HG03469 (cell line): ENCODE measurements around the gene TBC1D10B.
"Not testable (repeated sequence)": the region's sequence is repeated elsewhere in the genome, so short reads cannot be mapped to it uniquely, and the experiment has no call there.

Experiments used
- ATAC-seq: cut with Tn5 transposase; IDR thresholded peaks from one replicate; pipeline ENCODE4 v1.9.1; 2021; ENCODE audit warnings: mild to moderate bottlenecking, moderate library complexity, moderate number of reproducible peaks; ENCODE audit not compliant: unreplicated experiment

The TBC1D10B gene

DNA sequence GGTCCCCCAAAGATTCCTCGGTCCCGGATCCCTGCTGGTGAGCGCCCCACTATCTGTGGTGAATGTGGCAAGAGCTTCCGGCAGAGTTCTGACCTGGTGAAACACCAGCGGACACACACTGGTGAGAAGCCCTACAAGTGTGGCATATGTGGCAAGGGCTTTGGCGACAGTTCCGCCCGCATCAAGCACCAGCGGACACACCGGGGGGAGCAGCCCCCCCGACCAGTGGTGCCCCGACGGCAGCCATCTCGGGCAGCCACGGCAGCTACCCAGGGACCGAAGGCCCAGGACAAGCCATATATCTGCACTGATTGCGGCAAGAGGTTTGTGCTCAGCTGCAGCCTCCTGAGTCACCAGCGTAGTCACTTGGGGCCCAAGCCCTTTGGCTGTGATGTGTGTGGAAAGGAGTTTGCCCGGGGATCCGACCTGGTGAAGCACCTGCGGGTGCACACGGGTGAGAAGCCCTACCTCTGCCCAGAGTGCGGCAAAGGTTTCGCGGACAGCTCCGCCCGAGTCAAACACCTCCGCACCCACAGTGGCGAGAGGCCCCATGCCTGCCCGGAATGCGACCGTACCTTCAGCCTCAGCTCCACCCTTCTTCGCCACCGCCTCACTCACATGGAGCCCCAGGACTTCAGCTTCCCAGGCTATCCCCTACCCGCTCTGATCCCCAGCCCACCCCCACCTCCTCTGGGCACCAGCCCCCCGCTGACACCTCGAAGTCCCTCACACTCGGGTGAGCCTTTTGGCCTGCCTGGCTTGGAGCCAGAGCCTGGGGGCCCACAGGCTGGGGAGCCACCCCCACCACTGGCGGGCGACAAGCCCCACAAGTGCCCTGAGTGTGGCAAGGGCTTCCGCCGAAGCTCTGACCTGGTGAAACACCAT, 27.7 kb upstream of the TBC1D10B start:
- no peak for ATAC-seq

DNA sequence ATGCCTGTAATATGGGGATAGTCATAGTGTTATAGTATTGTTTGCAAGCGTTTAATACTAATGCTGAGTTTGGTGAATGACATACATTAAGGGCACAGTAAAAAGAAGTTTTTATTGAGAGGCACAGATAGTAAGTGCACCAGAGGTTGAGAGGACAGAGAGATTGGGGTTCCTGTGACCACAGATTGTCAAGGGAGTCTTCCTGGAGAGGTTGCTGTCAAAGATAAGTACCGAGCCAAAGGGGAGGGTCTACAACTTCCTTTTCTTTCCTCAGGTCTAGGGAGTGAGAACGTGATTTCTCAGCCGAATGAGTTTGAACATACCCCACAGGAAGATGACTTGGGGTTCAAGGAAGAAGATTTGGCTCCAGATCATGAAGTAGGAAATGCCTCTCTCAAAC, 26.8 kb upstream of the TBC1D10B start:
- no peak for ATAC-seq

DNA sequence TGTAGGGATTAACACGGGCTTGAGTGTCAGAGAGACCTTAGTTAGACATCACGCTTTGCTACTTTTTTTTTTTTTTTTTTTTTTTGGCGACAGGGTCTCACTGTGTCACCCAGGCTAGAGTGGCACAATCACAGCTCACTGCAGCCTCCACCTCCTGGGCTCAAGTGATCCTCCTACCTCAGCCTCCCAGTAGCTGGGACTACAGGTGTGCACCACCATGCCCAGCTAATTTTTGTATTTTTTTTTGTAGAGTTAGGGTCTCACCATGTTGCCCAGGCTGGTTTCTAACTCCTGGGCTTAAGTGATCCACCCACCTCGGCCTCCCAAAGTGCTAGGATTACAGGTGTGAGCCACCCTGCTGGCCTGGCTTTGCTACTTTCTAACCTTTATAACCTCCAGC, 26.3 kb upstream of the TBC1D10B start:
- ATAC-seq = not testable (repeated sequence)

DNA sequence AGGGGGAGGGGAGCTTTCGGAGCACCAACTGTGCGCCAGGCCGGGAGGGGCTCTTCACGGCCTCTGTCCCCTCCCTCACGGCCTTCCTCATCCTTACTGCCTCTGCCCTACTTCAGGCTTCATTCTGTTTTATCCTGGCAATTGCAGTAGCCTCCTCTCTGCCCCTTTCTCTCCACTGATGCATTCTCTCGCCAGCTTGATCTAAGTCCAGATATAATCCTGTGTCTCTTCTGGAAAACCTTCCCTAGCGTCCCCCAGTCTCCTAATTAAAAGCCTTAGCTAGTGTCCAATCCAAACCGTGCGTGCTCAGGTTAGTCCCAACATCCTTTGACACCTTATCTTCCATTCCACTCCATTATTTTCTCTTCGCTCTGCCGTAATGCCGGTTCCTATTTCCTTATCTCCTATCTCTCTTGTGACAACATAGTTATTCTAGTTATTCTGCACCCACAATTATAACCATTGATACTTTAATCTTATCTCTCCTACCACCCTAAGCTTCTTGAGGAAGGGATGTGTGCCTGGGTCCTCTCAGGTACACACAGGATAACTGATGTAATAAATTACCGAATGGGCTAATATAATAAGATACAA, 25.8 kb upstream of the TBC1D10B start:
- no peak for ATAC-seq

DNA sequence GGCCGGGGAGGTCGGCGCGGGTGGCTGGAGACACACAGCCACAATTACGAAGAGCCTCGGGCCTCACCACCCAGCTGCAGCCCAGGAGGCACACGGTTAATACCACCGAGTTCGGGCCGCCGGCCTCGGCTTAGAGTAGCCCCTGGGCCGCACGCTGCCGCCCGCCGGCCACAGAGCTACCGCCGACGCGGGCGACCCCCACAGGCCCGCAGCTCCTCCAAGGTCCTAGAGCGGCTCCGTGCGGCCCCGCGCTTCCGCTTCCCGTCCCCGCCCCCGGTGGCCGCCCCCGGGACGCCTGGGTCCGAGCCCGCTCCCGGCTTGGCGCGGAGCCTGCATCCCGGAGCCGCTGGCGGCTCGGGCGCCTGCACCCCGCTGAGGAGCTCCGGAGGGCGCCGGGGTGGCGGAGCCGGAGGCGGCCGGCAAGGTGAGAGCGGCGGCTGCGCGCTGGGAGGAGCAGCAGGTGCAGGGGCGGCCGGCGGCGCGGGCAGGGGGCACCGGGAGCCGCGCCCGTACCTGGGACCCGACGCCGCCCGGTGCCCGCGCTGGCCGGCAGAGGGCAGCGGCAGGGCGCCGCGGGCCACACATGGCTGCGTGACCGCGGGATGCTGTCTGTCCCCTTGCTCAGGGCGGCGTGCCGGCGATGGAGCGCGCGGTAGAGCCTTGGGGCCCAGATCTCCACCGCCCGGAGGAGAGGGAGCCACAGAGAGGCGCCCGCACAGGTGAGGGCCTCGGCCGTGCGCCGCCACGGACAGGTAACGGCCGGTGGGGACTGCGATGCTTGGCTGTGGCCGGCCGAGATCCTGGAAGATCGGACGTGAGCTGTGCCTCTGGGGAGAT, 25.1 kb upstream of the TBC1D10B start, which contains the start of gene ZNF48:
TSS of gene ZNF48 (plus strand) at position 266 of the 837 bp plus-strand sequence. CDS start at position 641, 375 bp downstream.
- peak; percentile 54 for ATAC-seq

DNA sequence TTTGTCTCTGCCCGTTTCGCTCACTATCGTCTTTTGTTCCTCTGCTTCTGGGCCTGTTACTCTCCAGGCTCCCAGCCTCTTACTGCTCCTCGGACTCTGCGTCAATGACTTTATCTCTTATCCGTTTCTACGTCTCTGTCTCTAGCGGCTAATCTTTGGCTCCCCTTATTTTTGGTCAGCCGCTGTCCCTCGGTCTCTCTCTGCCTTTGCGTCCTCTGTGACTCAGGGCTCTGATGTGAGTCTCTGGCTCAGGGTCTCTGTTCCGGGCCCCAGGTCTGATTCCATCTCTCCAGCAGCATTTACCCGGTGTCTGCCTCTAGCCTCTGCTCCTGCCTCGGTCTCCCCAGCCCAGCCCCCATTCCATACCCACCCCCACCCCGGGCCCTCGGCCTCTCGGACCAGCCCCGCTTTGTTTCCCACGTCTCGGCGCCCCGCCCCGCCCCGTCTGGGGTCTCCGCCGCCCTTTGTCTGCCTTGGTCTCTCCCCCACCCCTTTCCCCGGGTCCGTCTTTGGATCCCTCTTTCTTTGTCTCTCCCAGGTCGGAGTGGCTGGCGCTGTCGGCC, 24.4 kb upstream of the TBC1D10B start:
- no peak for ATAC-seq

DNA sequence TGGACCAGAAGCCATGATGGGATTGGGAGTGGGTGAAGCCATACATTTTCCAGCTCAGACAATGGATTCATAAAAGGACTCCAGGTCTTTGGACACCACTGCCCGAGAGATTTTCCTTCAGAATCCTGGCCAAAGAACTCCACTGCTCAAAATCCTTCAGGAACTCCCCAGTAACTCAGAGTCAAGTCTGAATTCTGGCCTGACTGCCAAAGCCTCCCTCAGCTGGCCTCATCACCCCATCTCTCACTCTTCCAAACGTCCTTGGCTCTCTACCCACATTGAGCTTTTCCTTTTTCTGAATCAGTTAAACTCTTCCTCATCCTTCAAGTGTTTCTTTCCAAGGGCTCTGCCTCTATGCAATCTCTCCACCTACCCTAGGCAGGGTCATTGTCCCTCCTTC, 13.2 kb upstream of the TBC1D10B start:
- no peak for ATAC-seq

DNA sequence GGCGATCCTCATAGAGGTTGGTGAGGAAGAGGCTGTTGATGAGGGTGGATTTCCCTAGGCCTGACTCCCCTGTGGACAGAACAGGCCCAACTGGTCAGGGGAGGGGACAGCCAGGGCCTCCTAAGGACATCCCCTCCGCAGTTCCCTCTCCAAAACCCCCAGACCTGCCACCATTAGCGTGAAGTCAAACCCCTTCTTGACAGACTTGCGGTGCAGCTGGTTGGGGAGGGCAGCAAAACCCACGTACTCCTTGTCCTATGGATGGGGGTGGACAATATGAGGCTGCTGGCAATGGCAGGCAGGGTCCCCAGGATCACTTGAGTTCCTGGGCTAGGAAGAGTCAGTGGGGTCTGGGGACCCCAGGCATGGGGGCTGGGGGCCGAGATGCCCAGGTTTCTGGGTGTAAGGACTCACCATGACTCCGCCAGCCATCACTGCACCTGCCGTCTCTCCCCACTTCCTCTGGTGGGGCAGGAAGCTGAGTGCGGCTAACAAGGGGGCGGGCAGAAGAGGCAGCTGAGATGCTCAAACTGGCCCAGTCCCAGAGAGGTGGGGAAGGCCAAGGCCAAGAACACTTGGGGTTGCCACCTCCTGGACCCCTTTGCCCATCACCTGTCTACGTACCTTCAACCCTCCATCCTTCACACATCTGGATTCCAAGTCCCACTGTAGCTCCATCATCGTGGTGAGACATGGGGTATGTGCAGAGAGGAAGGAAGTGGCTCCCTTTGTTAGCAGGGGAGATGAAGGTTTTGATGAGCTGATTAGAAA, 12.0 kb upstream of the TBC1D10B start, which contains the start of gene SEPTIN1:
TSS of gene SEPTIN1 (minus strand) at position 451 of the 771 bp plus-strand sequence. CDS start at position 432, 19 bp downstream.
- ATAC-seq = no peak

DNA sequence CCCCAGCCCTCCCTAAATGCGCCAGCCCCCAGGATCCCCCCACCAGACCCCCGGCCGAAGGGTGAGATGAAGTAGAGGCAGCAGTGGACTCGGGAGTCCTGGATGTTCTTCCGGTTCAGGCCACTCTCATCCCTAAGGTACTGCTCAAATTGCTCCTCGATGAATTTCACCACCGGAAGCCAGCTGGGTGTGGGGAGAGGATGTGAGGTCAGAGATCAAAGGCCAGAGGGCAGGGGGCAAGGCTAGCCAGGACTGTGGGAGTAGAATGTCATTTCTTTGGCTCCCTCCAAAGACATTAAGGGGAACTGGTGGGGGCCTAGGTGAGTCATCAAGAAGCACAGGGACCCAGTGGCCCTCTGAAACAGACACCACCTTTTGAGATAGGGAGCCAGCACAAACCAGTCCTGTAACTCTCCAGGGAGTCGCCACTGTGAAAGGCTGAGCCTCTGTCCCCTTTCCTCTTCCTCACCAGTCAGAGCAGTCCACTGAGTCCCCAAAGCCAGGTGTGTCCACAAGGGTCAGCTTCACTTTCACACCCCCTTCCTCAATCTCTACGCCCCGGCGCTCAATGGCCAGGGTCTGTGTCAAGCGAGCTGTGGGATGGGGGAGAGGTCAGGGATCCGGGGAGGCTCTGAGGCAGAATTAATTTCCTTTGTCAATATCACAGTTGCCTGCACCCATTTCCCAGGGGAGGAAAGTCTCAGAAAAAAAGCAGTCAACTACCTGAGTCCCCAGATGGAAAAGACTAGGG, 11.2 kb upstream of the TBC1D10B start:
- no peak for ATAC-seq

DNA sequence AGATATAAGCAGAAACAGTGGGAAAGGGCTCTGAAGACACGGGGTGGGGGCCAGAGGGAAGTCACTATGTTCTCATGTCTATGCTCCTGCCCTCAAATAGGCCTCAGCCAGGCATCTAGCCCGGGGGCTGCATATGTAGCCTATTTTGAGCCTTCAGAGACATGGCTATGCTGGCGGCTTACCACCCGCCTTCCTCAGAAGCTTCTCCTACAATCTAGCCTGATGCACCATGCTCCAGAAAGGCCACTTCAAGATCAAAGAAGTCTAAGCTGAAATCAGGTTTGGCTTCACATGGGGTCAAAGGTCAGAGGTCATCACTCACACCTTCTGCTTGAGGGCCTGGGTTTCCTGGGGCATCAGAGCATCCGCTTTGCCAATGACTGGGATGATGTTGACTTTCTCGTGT, 10.5 kb upstream of the TBC1D10B start:
- ATAC-seq = no peak

DNA sequence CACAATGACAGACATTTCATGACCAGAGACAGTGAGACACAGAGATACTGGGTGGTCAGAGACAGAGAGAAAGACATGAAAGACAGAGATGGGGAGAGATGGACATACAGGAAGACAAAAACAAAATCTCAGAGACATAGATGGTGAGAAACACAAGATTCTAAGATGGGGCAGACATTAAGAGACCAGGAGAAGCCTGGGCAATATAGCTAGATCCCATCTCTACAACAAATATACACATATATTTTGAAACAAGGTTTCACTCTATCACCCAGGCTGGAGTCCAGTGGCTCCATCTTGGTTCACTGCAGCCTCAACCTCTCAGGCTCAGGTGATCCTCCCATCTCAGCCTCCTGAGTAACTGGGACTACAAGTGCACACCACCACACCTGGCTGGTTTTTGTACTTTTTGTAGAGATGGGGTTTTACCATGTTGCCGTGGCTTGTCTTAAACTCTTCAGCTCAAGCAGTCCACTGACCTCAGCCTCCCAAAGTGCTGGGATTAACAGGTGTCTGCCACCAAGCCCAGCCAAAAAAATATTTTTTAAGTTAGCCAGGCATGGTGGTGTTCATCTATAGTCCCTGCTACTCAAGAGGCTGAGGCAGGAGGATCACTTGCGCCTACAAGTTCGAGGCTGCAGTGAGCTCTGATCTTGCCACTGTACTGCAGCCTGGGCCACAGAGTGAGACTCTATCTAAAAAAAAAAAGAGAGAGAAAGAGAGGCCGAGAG, 9.9 kb upstream of the TBC1D10B start:
- ATAC-seq = no peak

DNA sequence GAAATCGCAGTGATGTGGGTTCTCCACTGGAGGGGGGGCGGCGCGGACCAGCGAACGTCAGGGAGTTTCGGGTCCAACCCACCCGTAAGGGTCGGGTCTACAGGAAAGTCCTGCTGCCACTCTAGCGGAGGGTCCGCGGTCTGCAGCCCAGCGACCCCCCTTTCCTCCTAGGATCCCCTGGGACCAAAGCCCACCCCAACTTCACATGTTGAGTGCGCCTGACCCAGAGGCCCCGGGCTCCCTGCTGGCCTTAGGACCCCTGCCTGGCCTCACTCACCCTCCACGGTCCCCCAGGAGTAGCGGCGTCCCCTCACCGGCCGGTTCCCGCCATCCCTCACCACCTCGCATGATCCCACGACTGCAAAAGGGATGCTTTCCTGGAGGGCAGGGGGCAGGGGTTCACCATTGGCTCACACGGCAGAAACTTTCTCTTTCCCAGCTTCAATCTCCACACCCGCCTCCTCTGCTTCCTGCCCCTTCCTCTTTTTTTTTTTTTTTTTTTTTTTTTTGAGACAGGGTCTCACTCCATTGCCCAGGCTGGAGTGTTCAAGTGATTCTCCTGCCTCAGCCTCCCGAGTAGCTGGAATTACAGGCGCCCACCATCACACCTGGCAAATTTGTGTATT, 9.0 kb upstream of the TBC1D10B start:
- ATAC-seq = no peak

DNA sequence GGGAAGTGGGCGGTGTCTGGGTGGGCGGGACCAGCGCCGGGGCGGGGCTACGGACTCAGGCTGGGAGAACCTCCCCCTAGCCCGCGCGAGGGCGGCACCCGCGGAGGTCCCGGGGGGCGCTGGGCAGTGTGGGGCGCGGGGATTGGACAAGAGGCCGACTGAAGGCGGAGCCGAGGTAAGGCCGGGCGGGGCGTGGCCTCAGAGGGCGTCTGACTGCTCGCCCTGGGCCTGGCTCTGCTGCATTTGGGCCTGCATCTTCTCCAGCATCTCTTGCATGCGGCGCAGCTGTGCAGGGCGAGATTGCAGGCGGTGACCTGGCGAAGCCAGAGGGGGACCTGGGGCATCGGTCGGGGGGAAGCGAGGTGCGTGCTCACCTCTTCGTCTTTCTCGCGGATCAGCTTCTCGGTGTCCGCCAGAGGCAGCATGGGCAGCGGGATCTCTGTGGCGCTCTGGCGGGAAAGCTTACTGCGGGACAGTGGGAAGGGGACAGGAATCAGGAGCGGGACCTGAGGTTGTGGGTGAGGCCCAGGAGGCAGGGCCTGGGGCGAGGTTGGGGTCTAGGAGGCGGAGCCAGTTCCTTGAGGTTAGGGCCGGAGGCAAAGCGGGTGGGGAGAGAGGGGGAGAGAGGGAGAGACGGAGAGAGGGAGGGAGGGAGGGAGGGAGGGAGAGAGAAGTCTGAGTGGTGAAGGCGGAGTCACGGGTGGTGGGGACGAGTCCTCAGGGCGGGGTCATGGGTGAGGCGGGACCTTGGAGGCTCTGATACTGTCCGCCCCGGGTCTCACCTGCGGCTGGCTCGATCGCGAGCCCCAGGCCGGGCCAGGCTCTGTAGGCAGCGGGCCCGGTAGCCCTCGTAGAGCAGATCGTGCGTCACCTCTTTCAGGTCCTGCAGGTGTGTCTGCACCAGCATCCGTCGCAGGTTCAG, 8.2 kb upstream of the TBC1D10B start:
- peak; percentile 74 for ATAC-seq

DNA sequence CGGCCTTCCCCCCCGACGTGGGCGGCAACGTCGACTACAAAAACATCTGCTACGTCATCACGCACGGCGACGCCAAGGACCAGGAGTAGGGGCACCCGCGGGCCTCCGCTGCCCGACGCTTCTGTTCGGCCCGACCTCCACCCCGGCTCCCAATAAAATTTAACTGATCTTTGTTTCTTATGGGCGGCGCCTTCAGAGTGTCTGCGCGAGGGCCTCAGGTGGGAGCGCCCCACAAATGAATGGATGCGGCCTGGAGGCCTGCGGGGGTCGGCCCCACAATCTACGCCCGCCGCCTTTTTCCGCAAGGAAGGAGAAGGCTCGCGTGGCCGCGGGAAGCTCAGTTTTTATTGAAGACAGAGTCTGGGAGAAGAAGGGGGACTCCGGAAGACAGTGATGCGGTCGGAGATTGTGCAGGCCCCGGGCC, 7.5 kb upstream of the TBC1D10B start:
- no peak for ATAC-seq

DNA sequence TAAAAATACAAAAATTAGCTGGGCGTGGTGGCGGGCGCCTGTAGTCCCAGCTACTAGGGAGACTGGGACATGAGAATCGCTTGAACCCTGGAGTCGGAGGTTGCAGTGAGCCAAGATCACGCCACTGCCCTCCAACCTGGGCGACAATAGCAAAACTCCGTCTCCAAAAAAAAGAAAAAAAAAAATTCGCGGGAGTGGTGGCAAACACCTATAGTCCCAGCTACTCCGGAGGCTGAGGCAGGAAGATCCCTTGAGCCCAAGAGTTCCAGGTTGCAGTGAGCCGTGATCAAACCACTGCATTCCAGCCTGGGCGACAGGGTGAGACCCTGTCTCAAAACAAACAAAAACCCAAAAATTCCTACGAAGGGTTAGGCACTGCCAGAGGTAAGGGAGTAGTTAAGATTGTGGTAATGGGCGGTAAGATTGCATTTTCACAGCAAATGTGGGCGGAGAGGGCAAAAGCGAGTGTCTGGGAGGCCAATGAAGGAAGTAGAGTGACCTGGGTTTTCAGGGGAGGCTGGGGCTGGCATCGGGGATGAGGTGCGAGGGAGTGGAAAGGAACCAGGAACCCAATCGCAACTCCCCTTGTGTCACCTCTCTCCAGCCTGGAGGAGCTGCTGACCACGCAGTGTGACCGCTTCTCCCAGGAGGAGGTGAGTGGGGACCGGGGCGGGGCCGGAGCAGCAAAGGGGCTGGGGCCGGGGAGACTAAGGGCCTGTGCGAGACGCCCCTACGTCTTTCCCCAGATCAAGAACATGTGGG, 6.9 kb upstream of the TBC1D10B start:
- no peak for ATAC-seq

DNA sequence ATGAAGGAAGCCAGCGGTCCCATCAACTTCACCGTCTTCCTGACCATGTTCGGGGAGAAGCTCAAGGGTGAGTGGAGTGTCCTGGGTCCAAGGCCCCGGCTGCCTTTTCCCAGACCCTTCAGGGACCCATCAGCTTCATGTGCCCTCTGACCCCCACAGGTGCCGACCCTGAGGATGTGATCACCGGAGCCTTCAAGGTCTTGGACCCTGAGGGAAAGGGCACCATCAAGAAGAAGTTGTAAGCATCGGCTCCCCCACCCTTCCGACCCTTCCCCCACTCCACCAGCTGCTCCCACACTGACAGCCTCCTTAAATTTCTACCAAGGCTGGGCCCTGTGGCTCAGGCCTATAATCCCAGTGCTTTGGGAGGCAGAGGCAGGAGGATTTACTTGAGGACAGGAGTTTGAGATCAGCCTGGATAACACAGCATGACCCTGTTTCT, 6.2 kb upstream of the TBC1D10B start:
- ATAC-seq = no peak
